Measurements from ENCODE around the gene FNBP1.
"Not testable (repeated sequence)": the region's sequence is repeated elsewhere in the genome, so short reads cannot be mapped to it uniquely, and the experiment has no call there.

The FNBP1 gene

GRCh38 chr9:129953736-129954135 is 89.3 kb downstream of the FNBP1 start:
- DNase-seq (ENCODE audit: low spot score), result no peak

DNA sequence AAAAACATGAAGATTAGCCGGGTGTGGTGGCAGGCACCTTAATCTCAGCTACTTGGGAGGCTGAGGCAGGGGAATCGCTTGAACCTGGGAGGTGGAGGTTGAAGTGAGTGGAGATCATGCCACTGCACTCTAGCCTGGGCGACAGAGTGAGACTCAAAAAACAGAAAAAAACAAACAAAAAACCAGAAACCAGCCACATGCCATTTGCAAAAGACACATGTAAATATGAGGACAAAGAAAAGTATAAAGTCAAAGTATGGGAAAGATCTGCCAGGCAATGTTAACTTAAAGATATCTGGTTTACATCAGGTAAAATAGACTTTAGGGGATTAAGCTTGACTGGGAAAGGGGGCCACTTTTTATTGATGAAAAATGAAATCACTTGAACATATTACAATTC is 90.7 kb downstream of the FNBP1 start:
- no peak for DNase-seq (ENCODE audit: low spot score)

DNA sequence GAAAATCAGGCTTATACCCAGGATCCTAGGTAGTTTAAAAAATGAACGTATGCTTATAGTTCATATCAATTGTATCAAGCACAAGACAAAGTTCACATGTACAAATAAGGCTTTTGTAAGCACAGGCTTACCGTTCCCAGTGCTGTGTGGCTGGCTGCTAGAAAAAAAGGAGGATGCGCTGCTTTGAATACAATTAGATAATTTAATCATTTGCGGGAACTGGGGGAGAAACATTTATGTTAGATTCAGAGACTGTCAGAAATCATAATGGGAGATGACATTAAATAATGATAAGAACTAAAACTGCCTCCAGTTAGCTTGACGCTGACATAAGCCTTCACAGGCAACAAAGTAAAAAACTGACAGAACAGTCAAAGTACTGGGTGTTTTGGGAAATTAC is 93.2 kb downstream of the FNBP1 start:
- DNase-seq (ENCODE audit: low spot score), result no peak

DNA sequence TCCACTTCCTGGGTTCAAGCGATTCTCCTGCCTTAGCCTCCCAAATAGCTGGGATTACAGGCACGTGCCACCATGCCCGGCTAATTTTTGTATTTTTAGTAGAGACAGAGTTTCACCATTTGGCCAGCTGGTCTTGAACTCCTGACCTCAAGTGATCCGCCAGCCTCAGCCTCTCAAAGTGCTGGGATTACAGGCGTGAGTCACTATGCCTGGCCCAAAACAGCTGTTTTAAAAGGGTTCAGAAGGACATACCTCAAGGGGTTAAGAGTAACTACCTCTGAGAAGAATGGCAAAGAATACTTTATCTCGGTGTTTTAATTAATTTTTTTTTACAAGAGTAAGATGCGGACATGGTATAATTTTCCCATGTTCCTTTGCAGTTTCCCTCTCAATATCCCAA is 94.4 kb downstream of the FNBP1 start:
- not testable (repeated sequence) for DNase-seq (ENCODE audit: low spot score)

DNA sequence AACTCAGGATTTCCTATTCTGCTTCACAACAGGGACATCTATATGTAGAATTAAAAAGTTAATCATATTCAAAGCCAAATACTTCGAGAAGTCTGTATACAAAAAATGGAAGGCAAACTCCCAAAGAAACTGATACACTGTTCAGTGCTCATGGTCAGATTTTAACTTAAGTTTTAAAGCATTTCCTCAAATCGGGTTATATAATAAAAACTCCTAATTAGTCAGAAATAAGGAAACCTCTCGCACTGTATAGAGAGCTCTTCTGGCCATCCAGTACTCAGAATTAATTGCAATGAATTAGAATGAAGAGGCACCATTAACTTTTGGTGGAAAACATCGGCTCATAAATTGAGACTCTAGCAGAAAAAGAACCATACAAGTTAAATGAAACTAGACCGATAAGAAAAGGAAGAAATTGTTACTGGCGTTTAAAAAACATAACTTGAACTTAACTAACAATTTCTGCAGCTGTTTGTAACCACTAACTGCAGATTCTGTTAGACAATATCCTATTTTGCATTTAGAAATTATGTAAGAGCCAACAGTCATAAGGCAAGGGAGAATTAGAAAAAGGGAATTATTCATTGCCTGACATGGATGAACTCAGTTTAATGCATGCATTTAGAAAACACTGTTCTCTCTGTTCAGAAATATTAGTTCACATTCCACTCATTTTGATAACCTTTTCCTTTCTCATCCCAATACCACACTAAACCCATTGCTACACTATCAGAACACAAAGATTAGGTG is 96.6 kb downstream of the FNBP1 start:
- DNase-seq (ENCODE audit: low spot score), result no peak

- DNase-seq (ENCODE audit: low spot score), result no peak
Observed at GRCh38 chr9:129945314-129945713, 97.7 kb downstream of the FNBP1 start.

GRCh38 chr9:129944506-129945116 is 98.4 kb downstream of the FNBP1 start:
- no peak for DNase-seq (ENCODE audit: low spot score)

DNA sequence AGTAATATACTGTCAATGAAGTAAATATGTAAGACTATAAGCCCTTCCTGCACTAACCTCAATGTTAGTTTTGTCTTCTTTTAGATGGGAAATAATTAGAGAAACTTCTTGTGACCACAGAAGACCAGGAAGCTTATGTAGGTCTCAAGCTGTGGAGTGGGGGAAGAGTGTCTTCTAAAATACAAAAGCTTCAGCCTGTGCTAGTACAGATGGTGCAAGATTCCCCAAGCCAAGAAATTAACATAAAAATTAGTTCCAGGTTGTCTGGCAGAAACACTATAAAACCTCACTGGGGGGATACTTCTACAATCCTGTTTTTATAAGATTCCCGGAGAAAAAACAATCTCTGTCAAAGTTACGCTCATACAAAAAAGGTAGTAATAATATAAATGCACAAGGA is 103.6 kb downstream of the FNBP1 start:
- DNase-seq (ENCODE audit: low spot score), result no peak

DNA sequence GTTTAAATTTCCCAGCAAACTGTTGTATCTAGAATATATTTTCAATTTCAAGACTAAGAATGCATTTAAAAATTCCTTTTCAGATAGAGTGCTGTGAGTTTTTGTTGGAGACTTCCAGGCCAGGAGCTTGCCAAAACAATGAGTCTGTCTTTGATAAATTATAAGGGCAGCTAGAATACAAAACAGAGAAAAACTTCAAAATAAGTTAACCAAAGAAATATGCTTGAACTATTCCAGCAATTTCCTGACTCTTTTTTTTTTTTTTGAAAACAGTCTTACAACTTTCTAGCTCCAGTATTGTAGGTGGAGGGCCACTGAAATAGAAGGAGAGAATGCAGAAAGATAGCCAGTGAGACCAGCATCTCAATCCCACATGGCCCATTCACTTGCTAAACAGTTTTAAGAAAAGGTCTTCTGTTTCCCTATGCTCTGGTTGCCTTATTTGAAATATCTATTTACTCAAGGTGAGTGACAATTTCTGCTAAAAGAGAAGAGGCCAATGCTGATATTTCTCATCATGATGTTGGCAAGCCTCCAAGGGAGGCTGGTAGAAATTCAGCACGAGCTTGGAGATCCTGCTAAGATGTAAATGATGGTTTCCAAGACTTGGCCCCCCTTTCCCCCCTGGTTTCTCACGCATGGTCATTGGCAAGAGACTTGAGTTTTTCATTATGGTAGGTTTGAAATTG is 104.6 kb downstream of the FNBP1 start:
- no peak for DNase-seq (ENCODE audit: low spot score)

DNA sequence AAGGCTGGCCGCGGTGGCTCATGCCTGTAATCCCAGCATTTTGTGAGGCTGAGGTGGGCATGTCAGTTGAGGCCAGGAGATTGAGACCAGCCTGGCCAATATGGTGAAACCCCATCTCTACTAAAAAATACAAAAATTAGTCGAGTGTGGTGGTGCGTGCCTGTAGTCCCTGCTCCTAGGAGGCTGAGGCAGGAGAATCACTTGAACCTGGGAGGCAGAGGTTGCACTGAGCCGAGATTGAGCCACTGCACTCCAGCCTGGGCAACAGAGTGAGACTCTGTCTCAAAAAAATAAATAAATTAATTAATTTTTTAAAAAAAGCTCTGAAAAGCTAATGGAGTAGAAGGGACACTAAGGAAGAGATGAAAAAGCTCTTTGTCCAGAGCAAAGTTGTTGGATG is 105.1 kb downstream of the FNBP1 start:
- DNase-seq (ENCODE audit: low spot score), result not testable (repeated sequence)

- no peak for DNase-seq (ENCODE audit: low spot score)
Observed at GRCh38 chr9:129936222-129936621, 106.8 kb downstream of the FNBP1 start.

DNA sequence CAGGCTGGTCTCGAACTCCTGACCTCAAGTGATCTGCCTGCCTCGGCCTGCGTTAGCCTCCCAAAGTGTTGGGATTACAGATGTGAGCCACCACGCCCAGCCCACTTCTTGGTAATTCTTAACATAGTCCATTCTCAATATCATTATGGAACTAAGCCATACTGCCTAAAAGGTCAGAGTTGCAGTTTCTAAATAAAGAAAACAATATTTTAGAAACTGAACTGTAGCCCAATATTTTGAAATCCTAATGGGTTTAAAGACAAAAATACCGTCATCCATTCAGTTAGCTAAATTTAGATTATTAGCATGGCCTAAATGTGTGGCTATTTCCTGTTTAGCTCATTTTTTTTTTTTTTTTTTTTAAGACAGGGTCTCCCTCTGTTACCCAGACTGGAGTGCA is 108.2 kb downstream of the FNBP1 start:
- no peak for DNase-seq (ENCODE audit: low spot score)

GRCh38 chr9:129934041-129934591 is 108.9 kb downstream of the FNBP1 start:
- DNase-seq (ENCODE audit: low spot score), result no peak

DNA sequence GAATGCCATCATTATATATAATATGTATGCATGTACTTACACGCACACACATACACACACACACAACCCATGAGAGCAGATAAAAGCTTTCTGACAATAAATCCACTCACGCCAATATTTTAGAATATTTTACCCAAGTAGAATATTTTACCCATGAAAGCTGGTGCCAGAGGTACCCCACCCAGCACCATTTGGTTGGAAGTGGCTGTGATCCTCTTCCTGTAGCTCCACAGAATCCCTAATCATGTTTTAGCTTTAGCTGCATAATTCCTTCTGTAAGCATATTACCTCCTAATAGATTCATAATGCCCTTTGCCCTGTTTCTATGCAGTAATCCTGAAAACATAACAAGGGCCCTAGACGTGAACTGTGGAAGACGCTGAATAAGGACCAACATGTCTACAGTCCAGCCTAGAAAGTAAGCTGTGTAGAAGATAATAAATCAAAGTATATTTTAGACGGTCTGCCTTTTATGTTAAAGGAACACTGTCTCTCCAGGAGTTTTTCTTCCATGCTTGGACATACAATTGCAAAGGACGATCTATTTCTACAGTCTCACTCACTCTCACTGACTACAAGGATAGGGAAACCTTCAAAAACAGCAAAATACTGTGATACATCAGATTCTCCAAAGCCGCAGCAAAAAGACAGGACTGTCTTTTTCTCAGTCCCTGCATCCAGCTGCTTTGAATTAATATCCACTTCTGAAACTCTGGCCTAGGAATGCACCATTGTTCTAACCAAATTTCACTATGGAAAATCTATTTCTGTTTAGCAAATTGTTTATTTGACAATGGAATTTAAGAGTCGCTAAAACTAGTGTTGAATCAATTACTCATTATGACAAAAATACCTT is 109.6 kb downstream of the FNBP1 start:
- no peak for DNase-seq (ENCODE audit: low spot score)

DNA sequence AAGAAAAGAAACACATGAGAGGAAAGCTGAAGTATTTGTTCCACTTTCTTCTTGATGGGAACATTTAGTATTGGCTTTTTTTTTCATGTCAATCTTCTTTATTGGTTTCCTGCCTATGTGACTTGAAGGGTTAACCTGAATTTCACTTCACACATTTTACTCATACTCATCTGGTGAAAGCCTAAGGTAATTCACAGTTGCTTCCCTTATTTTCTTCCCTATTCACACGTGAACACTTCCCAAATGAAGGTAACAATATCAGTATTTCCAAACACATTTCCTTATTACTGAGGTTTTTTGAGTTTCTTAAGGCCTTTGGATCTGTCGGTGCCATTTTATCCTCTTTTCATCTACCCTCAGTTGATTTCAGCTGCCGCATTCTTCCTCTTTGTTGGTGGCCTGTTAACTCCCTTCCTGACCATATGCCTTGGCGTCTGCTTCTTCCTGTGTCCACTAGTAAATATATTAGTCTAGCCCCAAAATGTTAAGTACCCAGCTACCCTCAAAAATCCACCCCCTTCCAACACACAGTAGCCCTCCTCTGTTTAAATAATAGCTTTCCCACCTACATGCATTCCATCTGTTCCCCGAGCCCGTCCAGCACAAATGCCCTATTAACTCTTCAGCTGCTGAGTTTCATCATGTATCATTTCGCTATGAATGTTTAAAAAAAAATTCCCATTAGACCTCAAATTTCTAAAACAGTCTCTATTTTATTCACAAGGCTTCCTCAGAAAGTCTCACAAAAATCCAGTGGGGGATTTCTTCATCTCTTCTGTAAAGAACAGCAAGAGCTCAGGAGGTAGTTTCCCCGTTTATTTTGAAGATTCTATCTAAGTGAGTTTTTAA is 110.5 kb downstream of the FNBP1 start:
- no peak for DNase-seq (ENCODE audit: low spot score)

DNA sequence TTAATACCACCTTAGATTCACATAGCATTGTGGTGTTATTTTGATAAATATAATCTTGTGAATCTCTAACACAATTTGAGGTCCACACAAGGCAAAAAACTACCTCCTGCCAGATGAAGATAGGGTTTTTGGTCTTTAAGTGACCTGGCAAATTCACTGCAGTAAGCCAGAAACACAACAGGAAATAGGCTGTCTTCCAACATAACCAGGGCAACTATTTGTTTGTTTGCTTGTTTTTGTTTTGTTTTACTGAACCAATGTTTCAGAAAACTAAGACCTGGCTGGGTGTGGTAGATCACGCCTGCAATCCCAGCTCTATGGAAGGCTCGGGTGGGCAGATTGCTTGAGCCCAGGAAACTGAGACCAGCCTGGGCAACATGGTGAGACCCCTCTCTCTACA is 112.2 kb downstream of the FNBP1 start:
- no peak for DNase-seq (ENCODE audit: low spot score)

DNA sequence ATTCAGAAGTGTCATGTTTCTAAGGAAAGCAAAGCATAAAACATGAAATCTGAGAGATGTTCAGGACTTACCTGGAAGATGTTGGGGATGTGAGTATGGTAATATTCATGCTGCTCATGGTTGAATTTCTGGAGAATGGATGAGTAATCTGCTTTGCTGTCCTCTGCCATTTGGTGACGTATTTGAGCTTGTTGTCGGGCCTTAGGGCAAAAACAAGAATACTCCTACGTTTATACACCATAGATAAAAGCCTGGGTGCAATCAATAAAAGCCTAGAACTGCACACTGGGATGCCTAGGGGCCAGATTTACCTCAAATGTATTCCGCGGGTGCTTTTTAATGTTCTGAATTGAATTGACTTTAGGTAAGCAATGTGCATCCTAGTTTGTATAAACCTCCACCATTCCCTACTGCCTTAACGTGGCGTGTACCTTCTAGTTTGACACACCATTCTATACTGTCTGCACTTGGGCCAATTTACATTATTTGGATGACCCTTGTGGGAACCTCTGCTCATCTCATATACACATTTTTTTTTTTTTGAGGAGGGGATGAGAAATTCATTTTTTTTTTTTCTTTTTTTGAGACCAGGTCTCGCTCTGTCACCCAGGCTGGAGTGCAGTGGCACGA is 113.4 kb downstream of the FNBP1 start:
- no peak for DNase-seq (ENCODE audit: low spot score)

- DNase-seq (ENCODE audit: low spot score), result no peak
Observed at GRCh38 chr9:129923589-129923988, 119.4 kb downstream of the FNBP1 start.

DNA sequence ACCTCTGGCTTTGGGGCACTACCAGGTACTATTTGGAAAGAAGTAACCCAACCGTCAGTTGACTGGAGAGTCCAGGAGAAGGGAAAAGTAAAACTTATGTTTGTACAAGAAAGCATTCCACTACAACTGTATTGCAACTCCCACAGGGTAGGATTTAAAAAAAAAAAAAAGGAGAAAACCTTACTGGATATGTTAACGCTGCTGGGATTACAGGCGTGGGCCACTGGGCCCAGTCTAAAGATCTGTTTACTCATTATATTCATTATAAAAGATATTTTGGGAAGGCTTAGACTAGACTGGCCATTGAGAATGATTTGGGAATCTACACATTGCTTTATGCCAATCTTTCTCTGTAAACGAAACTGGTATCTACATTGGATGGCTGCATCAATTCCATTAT is 121.1 kb downstream of the FNBP1 start:
- DNase-seq (ENCODE audit: low spot score), result no peak

DNA sequence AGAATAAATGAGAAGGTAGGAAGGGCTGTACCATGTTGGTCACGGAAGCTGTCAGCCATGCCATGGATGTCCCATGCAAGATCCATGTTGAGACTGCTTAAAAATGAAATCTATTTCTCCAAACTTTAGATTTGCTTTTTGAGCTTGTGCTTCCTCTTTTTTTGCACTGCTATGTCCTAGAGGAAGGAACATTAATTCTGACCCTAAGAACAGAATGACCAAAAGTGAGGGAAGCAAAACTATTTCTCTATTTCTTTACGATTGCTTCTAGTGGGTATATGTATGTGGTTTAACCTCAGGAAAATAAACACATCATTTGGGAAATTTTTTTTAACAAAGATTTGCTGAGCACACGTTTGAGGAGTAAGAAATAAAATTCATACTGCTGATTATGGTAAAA is 123.1 kb downstream of the FNBP1 start:
- no peak for DNase-seq (ENCODE audit: low spot score)

- DNase-seq (ENCODE audit: low spot score), result no peak
Observed at GRCh38 chr9:129919277-129919676, 123.7 kb downstream of the FNBP1 start.

Data from HuH-7.5 (cell line).